Dermis lymphatic vessel endothelial cell (primary cell): Measurements from ENCODE around the gene FOXD2. TPM values are rescaled to one million over a fixed set of nuclear protein-coding genes. Genes with fewer than 3 reads are reported as not detected.

Experiments used
- total RNA-seq: library from RNA; depleted of rRNA; stranded (reverse); fragments of >200 nt; gene quantifications from 2 replicates; pipeline ENCODE4 v1.2.1, GENCODE V29; 2014

Gene FOXD2
- total RNA-seq = 0.11 and 0.26 TPM in 2 replicates

GRCh38 chr1:47437447-47438164 is at the start of gene FOXD2:
FOXD2 (plus strand) TSS chr1:47438044; CDS start chr1:47438136, 92 bp downstream.

GRCh38 chr1:47415728-47416318 is 22.0 kb upstream of the FOXD2 start, which contains the start of gene FOXE3:
FOXE3 (plus strand) TSS chr1:47416285; CDS start chr1:47416316, 31 bp downstream.

Other genes starting within 250 kb of the FOXD2 start
- 0.26 TPM in 1 of 2 replicates, not detected in the other for gene PDZK1IP1, start 248.0 kb upstream of the FOXD2 start, total RNA-seq
- 72.0 and 121 TPM in 2 replicates for gene TAL1, start 205.8 kb upstream of the FOXD2 start, total RNA-seq
- 3.5 and 3.7 TPM in 2 replicates for gene STIL, start 123.9 kb upstream of the FOXD2 start, total RNA-seq
- 87.2 and 110 TPM in 2 replicates for gene CMPK1, start 104.3 kb upstream of the FOXD2 start, total RNA-seq
- under 0.01 TPM in 1 of 2 replicates, not detected in the other for gene FOXE3, start 21.8 kb upstream of the FOXD2 start, total RNA-seq